Activated T-helper 1 cell treated with Interleukin-2 at 50 U/mL for 16 hours (primary cell): ENCODE data around the gene UNC5A.
"Not testable (repeated sequence)": the region's sequence is repeated elsewhere in the genome, so short reads cannot be mapped to it uniquely, and the experiment has no call there.

ENCODE experiments used
- DNase-seq: peaks from one replicate; pipeline ENCODE4 v3.0.0-alpha.2; 2020; ENCODE audit warnings: low read depth

Gene UNC5A

GRCh38 chr5:176864755-176865154 lies 54.4 kb downstream of the UNC5A start:
- DNase-seq, result no peak

- DNase-seq, result no peak
Observed at GRCh38 chr5:176865964-176866363, 55.6 kb downstream of the UNC5A start.

- no peak for DNase-seq
Observed at GRCh38 chr5:176866707-176867310, 56.5 kb downstream of the UNC5A start.

- no peak for DNase-seq
Observed at GRCh38 chr5:176868126-176868525, 57.8 kb downstream of the UNC5A start.

- no peak for DNase-seq
Observed at GRCh38 chr5:176868731-176869130, 58.4 kb downstream of the UNC5A start.

GRCh38 chr5:176869501-176870109 lies 59.2 kb downstream of the UNC5A start:
- no peak for DNase-seq

- no peak for DNase-seq
Observed at GRCh38 chr5:176870110-176870591, 59.8 kb downstream of the UNC5A start.

GRCh38 chr5:176870644-176871043 lies 60.3 kb downstream of the UNC5A start:
- not testable (repeated sequence) for DNase-seq

GRCh38 chr5:176872586-176872985 lies 62.2 kb downstream of the UNC5A start:
- DNase-seq, result not testable (repeated sequence)

- DNase-seq, result not testable (repeated sequence)
Observed at GRCh38 chr5:176873011-176873410, 62.7 kb downstream of the UNC5A start.

GRCh38 chr5:176873541-176874172 lies 63.3 kb downstream of the UNC5A start:
- no peak for DNase-seq

- no peak for DNase-seq
Observed at GRCh38 chr5:176874198-176874780, 63.9 kb downstream of the UNC5A start.

- no peak for DNase-seq
Observed at GRCh38 chr5:176875014-176875550, 64.7 kb downstream of the UNC5A start.

- DNase-seq, result no peak
Observed at GRCh38 chr5:176875783-176876505, 65.6 kb downstream of the UNC5A start.

- DNase-seq, result no peak
Observed at GRCh38 chr5:176876506-176877431, 66.4 kb downstream of the UNC5A start.

GRCh38 chr5:176877793-176878331 lies 67.5 kb downstream of the UNC5A start:
- DNase-seq, result no peak

GRCh38 chr5:176878463-176878862 lies 68.1 kb downstream of the UNC5A start:
- DNase-seq, result no peak

- DNase-seq, result no peak
Observed at GRCh38 chr5:176878906-176879662, 68.7 kb downstream of the UNC5A start.

GRCh38 chr5:176879663-176880361 lies 69.5 kb downstream of the UNC5A start:
- no peak for DNase-seq
